ENCODE results near the gene PRDM16.

DNA sequence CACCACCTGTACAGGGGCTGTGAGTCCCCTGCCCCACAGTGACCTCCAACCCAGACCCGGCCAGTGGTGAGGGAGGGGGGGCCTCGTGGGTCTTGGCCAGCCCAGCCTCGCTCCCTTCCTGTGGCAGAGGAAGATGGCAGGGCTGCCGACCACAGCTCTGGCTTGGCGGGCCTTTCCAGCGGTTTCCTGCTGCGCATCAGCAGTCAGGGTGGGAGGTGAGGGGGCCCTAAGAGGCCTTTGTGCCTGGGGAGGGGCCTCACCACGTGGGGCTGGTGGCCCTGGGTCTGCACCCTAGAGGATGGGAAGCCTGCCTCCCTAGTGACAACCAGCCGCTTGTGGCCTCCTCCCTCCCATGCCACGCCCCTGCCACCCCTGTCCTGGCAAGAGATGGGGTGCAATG lies 312.9 kb downstream of the PRDM16 start:
- TF ChIP-seq, protein P1, sequence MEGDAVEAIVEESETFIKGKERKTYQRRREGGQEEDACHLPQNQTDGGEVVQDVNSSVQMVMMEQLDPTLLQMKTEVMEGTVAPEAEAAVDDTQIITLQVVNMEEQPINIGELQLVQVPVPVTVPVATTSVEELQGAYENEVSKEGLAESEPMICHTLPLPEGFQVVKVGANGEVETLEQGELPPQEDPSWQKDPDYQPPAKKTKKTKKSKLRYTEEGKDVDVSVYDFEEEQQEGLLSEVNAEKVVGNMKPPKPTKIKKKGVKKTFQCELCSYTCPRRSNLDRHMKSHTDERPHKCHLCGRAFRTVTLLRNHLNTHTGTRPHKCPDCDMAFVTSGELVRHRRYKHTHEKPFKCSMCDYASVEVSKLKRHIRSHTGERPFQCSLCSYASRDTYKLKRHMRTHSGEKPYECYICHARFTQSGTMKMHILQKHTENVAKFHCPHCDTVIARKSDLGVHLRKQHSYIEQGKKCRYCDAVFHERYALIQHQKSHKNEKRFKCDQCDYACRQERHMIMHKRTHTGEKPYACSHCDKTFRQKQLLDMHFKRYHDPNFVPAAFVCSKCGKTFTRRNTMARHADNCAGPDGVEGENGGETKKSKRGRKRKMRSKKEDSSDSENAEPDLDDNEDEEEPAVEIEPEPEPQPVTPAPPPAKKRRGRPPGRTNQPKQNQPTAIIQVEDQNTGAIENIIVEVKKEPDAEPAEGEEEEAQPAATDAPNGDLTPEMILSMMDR (IDR thresholded peaks at IDR 0.05) = no peak
- TF ChIP-seq POLR2AphosphoS5 (IDR thresholded peaks at IDR 0.05) = no peak
- no peak for TF ChIP-seq EP300 (IDR thresholded peaks at IDR 0.05; ENCODE audit: low read depth)
- no peak for TF ChIP-seq POLR2A (IDR thresholded peaks at IDR 0.05)
